ENCODE results near the gene WWC2.

GRCh38 chr4:183149616-183150539 is 50.8 kb downstream of the WWC2 start:
- TF ChIP-seq POLR2A (IDR thresholded peaks at IDR 0.05) (no peak), CTCF (IDR thresholded peaks at IDR 0.05 in 4 of 5, conservative IDR thresholded peaks at IDR 0.05 in 1 of 5) (no peak)

Data from gastrocnemius medialis (tissue), 4 donors.